HG03045 (cell line): ENCODE data around the gene NHERF1.

Experiments
- ATAC-seq: cut with Tn5 transposase; IDR thresholded peaks from one replicate; pipeline ENCODE4 v1.9.1; 2021; ENCODE audit warnings: mild to moderate bottlenecking, moderate library complexity; ENCODE audit not compliant: unreplicated experiment

NHERF1 gene

GRCh38 chr17:74807441-74807840 is 59.0 kb downstream of the NHERF1 start:
- ATAC-seq: no peak

GRCh38 chr17:74807925-74808324 is 59.5 kb downstream of the NHERF1 start:
- no peak for ATAC-seq

- no peak for ATAC-seq
These were observed 60.4 kb downstream of the NHERF1 start for GRCh38 chr17:74808714-74809430.

DNA sequence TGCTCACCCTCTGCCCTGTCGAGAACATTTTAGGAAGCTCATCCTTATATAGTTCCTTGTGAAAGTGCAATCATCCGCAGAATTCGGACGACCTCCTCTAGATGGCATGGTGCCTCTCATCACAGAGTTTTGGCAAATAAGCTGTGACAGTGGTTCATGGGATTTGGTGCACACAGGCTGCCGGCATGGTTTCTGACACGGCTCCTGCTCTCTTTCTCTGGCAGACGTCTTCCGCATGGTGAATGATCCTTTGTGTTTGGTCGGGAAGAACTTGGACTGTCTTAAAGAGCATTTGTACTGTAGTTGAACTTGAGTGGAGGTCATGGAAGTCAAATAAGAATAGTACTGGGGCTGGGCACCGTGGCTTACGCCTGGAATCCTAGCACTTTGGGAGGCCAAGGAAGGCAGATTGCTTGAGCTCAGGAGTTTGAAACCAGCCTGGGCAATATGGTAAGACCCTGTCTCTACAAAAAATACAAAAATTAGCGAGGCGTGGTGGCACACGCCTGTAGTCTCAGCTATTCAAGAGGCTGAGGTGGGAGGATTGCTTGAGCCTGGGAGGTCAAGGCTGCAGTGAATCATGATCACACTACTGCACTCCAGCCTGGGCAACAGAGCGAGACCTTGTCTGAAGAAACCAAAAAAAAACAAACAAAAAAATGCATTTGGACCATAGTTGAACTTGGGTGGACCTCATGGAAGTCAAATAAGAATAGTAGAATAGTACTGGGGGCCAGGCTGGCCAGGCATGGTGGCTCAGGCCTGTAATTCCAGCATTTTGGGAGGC is 62.5 kb downstream of the NHERF1 start:
- no peak for ATAC-seq

GRCh38 chr17:74812109-74813009 is 63.9 kb downstream of the NHERF1 start:
- no peak for ATAC-seq

DNA sequence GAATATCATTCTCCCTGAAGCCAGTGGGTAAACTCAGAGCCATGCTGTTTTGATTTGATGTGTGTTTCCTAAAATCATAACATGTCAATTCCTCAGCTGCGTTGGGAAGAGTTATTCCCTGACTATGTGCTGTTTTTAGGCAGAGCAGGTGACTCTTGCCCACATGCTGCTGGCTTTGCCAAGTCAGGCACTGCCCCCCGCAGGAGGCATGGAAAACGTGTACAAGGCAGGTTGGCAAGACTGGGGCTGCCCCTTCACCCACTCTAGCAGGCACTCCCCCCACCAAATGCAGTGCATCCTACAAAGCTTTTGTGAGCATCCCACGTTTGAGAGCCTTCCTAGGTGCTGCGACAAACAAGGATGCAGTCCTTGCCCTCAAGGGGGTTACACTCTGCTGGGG is 66.0 kb downstream of the NHERF1 start:
- no peak for ATAC-seq

DNA sequence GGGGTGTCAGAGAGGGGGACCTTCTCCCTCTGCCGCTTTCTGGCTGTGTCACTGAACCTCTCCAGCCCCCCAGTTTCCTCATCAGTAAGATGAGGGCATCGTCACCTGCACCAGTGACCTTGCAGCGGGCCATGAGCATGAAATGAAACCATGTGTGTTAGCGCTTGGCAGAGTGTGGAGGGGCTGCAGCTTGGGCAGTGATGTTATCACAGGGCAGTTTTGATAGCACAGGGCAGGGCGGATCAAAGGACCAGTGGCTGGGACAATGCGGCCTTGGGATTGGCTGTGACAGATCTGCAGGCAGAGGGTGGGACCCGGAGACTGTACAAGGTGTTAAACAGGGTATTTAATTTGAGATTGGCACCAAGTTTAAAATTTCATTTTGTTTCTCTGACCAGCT is 66.6 kb downstream of the NHERF1 start:
- no peak for ATAC-seq

DNA sequence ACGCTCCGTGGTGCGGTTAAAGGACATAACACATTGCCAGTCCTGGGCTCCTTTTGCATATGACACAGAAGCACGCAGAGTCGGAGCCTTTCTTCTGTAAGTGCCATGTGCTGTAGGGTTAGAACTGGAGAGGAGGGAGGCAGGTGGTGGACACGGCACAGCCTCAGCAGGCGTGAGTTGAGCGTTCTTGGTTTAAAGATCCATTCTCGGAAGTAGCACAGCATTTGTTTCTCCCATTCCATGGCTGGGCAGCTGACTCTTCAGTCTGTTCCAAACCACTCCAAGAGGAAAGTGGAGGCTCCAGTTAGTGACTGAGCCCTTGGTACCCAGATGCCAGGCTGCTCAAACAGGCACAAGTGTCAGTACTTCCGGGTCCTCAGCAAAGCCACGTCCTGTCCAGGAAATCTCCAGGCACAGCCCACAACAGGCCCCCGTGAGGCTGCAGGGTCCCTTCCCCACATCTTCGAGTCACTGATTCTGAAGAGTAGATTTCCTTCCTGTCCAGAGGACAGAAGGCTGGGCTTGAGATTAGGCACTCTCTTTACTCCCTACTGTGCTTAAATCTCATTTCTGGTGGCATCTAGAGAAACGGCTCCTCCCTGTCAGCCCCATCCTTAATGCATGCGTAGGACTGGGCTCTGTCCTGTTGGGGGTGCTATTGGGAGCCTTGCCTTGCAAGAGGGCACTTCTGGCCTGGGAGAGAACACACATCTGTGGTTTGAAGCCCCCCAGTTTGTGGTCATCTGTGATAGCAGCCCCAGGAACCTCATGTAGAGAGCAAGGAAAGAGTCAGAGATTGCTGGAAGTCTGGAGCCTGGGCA is 67.3 kb downstream of the NHERF1 start:
- ATAC-seq: no peak

DNA sequence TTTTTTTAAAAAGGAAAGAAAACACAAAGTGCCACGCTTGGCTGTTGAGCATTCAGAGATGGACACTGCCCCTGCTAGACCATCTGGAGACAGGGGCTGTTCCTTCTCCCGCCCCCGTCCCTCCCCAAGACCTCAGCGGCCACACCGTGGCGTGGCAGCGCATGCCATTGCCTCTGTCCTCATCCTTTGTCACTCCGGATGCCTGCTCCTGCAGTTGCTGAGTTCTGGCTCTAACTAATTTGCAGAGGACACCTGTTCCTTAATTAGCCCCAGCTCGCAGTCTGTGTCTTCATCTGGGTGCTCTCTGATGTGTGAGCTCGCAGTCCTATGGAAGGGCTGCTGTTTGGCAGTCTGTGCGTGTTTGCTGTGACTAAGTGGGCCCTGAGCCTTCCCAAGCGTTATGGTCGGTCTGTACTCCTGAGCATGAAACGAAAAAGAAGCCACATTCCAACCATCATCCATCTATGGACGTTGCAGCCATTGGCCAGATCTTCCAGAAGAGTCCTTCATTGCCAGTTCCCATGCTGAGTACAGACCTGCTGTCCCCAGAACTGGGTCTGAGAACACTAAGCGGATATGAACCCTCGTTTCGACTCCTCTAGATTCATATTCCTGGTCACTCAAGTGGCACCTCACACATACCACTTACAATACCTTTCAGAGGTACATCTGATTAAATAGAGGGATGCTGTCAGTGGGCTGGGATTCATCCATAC is 68.6 kb downstream of the NHERF1 start:
- no peak for ATAC-seq

DNA sequence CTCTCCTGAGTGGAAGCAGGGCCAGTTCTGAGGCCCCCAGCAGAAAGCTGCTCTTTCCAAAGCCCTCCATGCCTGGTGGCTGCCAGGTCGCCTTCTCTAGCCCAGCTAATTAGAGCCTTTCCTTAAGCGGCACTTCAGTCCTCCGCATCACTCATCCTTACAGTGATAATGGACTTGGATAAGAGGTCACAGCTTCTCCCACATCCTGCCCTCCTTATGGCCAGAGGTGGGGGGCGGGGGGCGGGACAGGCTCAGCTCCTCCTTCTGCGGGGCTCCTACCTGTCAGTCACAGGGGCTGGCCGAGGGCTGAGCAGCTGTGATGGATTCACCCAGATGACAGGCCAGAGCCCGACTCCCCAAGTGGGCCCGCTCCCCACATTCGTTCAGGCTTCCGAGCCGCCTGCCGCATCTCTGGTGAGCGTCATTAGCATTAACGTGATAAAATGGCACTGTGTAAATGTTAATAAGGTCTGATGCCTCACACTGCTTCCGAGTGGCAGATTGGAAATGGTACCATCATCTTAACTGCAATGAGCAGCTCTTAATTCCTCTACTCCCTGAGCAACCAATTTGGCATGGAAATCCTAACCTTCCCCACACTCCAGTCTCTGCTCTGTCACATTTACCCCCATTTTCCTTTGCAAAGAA is 70.0 kb downstream of the NHERF1 start:
- no peak for ATAC-seq
